ENCODE results near the gene HCFC1R1.

DNA sequence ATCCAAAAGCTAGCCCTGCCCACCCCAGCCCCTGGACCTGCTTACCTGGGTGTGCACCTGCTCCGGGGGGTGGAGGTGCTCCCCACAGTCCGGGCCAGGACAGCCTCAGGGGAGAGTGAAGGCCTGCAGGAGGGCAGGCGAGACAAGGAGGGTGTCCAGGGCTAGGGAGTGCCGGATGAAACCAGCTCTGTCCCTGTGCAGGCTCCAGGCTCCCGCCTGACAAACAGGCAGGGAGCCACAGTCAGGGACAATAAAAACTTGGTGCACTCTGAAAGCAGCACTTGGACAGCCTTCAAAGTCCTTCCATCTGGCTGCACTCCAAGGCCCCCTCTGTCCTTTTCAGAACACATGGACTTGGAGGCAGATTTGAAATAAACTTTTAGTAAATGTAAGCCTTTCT is 50.6 kb downstream of the HCFC1R1 start:
- TF ChIP-seq EZH2 (IDR thresholded peaks at IDR 0.05; ENCODE audit: borderline replicate concordance) (no peak), CTCF (IDR thresholded peaks at IDR 0.05; ENCODE audit: poor library complexity) (no peak)

All from hepatocyte (in vitro differentiated cells).